Prostate gland (tissue), 2 donors: ENCODE results near the gene RPN1.

Source experiments
- CTCF ChIP-seq, 4 experiments: fragments of 200-600 bp in 2 of 4; fragments of 450-650 bp in 2 of 4; sonication (generic) in 2 of 4; IDR thresholded peaks; 1 replicate in 3 of 4; 2 replicates in 1 of 4; pipeline ENCODE4 v1.5.1; 2016 to 2019; ENCODE audit warnings: antibody characterized with exemption in 4 of 4, mild to moderate bottlenecking in 2 of 4, moderate library complexity in 2 of 4
- POLR2A ChIP-seq: fragments of 450-650 bp; IDR thresholded peaks from one replicate; pipeline ENCODE4 v1.6.1; 2016; ENCODE audit warnings: antibody characterized with exemption, mild to moderate bottlenecking

- no peak for TF ChIP-seq POLR2A
- TF ChIP-seq CTCF (IDR thresholded peaks at IDR 0.05) = no peak
Measured at GRCh38 chr3:128665362-128666021, 14.9 kb upstream of the RPN1 start.
